Measurements from ENCODE around the gene PCNX2. TPM values are rescaled to one million over a fixed set of nuclear protein-coding genes. Genes with fewer than 3 reads are reported as not detected.

Gene PCNX2
- total RNA-seq, 1 experiment from 2014 or later = 15.0 TPM

- no peak for DNase-seq
- ChIA-PET CTCF (no interaction called here), POLR2A (no interaction called here)
- TF ChIP-seq, protein P1, sequence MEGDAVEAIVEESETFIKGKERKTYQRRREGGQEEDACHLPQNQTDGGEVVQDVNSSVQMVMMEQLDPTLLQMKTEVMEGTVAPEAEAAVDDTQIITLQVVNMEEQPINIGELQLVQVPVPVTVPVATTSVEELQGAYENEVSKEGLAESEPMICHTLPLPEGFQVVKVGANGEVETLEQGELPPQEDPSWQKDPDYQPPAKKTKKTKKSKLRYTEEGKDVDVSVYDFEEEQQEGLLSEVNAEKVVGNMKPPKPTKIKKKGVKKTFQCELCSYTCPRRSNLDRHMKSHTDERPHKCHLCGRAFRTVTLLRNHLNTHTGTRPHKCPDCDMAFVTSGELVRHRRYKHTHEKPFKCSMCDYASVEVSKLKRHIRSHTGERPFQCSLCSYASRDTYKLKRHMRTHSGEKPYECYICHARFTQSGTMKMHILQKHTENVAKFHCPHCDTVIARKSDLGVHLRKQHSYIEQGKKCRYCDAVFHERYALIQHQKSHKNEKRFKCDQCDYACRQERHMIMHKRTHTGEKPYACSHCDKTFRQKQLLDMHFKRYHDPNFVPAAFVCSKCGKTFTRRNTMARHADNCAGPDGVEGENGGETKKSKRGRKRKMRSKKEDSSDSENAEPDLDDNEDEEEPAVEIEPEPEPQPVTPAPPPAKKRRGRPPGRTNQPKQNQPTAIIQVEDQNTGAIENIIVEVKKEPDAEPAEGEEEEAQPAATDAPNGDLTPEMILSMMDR (IDR thresholded peaks at IDR 0.05; ENCODE audit: insufficient read depth in 1 of 2, low read depth in 1 of 2, low read length in 1 of 2, severe bottlenecking in 1 of 2, unreplicated experiment in 1 of 2) = no peak
- Histone ChIP-seq H3K9me3 (no peaks in the 10 kb centered on the region; the same call in 1 of the 2 replicates), H3K4me1 (no peaks in the 10 kb centered on the region), H3K4me3 (ENCODE audit: low read depth, low read length) (no peak overlapping the region), H3K36me3 (ENCODE audit: control insufficient read depth, insufficient read depth, low read length) (no peaks in the 10 kb centered on the region), H3K27me3 (replicated peaks; ENCODE audit: control insufficient read depth, insufficient read depth, low read length) (no peaks in the 10 kb centered on the region)
- H3K36me3 Mint-ChIP-seq (ENCODE audit: insufficient read depth, unreplicated experiment) = peaks cover 12% of the 10 kb centered on the region
- peaks cover 8% of the 10 kb centered on the region for H3K9me3 Mint-ChIP-seq (ENCODE audit: unreplicated experiment)
- H3K4me3 Mint-ChIP-seq (ENCODE audit: unreplicated experiment) = no peak overlapping the region
- no peaks in the 10 kb centered on the region for H3K27me3 Mint-ChIP-seq (ENCODE audit: insufficient read depth, unreplicated experiment)
- intact Hi-C loops (cut with micrococcal nuclease; ENCODE audit: unreplicated experiment) = no loop called here
- no TSS peak for BruUV-seq (replicated peaks)
- no peak overlapping the region for H3K27ac Mint-ChIP-seq (ENCODE audit: unreplicated experiment)
- H3K4me1 Mint-ChIP-seq (ENCODE audit: low read depth, unreplicated experiment) = peaks cover 6% of the 10 kb centered on the region
Measured at GRCh38 chr1:232978815-232979214, 316.7 kb downstream of the PCNX2 start.

DNA sequence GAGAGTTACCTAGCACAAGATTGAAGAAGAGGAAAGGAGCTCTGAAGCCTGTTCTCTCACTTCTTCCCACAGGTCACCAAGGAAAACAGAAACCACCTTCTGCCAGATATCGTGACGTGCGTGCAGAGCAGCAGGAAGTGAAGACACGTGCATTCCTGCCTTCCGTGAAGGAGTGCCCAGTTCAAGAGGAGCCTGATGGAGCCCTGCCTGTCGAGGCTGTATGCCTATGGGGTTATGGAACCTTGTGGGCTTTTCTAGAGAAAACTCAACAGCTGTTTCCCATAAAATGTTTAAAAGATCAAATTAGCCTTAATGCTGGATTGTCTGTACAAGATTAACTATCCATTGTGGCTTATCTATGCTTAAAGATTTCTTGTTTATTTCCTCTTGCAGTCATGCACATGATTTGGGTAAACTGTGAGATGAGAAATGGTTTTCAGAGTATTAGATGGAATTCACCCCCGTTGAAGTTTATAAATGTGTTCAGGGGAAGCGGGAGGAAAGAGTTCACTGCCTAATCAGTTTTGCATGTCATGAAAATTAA is 317.4 kb downstream of the PCNX2 start:
- Mint-ChIP-seq H3K36me3 (ENCODE audit: insufficient read depth, unreplicated experiment) (peaks cover 18% of the 10 kb centered on the region), H3K9me3 (ENCODE audit: unreplicated experiment) (peaks cover 14% of the 10 kb centered on the region), H3K27me3 (ENCODE audit: insufficient read depth, unreplicated experiment) (no peaks in the 10 kb centered on the region), H3K27ac (ENCODE audit: unreplicated experiment) (no peak overlapping the region), H3K4me3 (ENCODE audit: unreplicated experiment) (no peak overlapping the region), H3K4me1 (ENCODE audit: low read depth, unreplicated experiment) (peaks cover 6% of the 10 kb centered on the region)
- no peaks in the 10 kb centered on the region; the same call in 1 of the 2 replicates for H3K9me3 ChIP-seq
- no peak for DNase-seq
- no peaks in the 10 kb centered on the region for H3K27me3 ChIP-seq (replicated peaks; ENCODE audit: control insufficient read depth, insufficient read depth, low read length)
- ChIA-PET CTCF (no interaction called here), POLR2A (no interaction called here)
- TF ChIP-seq, protein P1 (IDR thresholded peaks at IDR 0.05; ENCODE audit: insufficient read depth in 1 of 2, low read depth in 1 of 2, low read length in 1 of 2, severe bottlenecking in 1 of 2, unreplicated experiment in 1 of 2) = no peak
- intact Hi-C loops (cut with micrococcal nuclease; ENCODE audit: unreplicated experiment) = no loop called here
- no peaks in the 10 kb centered on the region for H3K4me1 ChIP-seq
- H3K36me3 ChIP-seq (ENCODE audit: control insufficient read depth, insufficient read depth, low read length) = no peaks in the 10 kb centered on the region
- no peak overlapping the region for H3K4me3 ChIP-seq (ENCODE audit: low read depth, low read length)
- BruUV-seq (replicated peaks) = no TSS peak

DNA sequence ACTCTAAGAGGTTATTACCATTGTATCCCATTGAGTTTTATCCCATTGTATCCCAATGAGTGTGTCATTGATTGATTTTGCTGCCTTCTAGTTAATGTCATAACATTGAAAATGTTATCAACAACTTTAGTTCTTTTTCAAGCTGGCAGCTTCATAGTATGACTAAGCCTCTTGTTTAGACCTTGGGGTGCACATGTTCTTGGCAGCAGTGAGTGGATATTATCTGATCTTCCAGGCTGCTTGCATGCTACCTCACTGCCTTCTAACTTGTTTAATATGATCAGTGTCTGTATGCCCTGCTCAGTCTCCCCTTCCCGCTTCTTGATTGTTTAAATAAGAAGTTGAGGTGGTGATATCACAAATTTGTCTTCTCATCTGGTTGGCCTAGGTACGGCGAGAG is 320.6 kb downstream of the PCNX2 start:
- no peaks in the 10 kb centered on the region for H3K27me3 ChIP-seq (replicated peaks; ENCODE audit: control insufficient read depth, insufficient read depth, low read length)
- H3K4me1 ChIP-seq = no peaks in the 10 kb centered on the region
- H3K9me3 ChIP-seq = no peaks in the 10 kb centered on the region; the same call in 1 of the 2 replicates
- intact Hi-C loops (cut with micrococcal nuclease; ENCODE audit: unreplicated experiment) = no loop called here
- Mint-ChIP-seq H3K27ac (ENCODE audit: unreplicated experiment) (no peak overlapping the region), H3K27me3 (ENCODE audit: insufficient read depth, unreplicated experiment) (no peaks in the 10 kb centered on the region), H3K4me3 (ENCODE audit: unreplicated experiment) (no peak overlapping the region), H3K9me3 (ENCODE audit: unreplicated experiment) (peaks cover 34% of the 10 kb centered on the region), H3K4me1 (ENCODE audit: low read depth, unreplicated experiment) (no peaks in the 10 kb centered on the region), H3K36me3 (ENCODE audit: insufficient read depth, unreplicated experiment) (peaks cover 44% of the 10 kb centered on the region)
- BruUV-seq (replicated peaks) = no TSS peak
- ChIA-PET CTCF (no interaction called here), POLR2A (no interaction called here)
- TF ChIP-seq, protein P1 (IDR thresholded peaks at IDR 0.05; ENCODE audit: insufficient read depth in 1 of 2, low read depth in 1 of 2, low read length in 1 of 2, severe bottlenecking in 1 of 2, unreplicated experiment in 1 of 2) = no peak
- DNase-seq = no peak
- H3K36me3 ChIP-seq (ENCODE audit: control insufficient read depth, insufficient read depth, low read length) = peaks cover 2% of the 10 kb centered on the region; the same call in 1 of the 2 replicates
- H3K4me3 ChIP-seq (ENCODE audit: low read depth, low read length) = no peak overlapping the region
